ENCODE data around the gene SOWAHD.
"Not testable (repeated sequence)": the region's sequence is repeated elsewhere in the genome, so short reads cannot be mapped to it uniquely, and the experiment has no call there.

SOWAHD gene

GRCh38 chrX:119757979-119758730 lies at the start of gene SOWAHD:
SOWAHD (plus strand) TSS chrX:119758588; CDS start chrX:119758668, 80 bp downstream.
- DNase-seq (ENCODE audit: low read depth, low spot score) = no peak

- DNase-seq (ENCODE audit: low read depth, low spot score) = no peak
These were observed 49.5 kb upstream of the SOWAHD start for GRCh38 chrX:119708936-119709335.

DNA sequence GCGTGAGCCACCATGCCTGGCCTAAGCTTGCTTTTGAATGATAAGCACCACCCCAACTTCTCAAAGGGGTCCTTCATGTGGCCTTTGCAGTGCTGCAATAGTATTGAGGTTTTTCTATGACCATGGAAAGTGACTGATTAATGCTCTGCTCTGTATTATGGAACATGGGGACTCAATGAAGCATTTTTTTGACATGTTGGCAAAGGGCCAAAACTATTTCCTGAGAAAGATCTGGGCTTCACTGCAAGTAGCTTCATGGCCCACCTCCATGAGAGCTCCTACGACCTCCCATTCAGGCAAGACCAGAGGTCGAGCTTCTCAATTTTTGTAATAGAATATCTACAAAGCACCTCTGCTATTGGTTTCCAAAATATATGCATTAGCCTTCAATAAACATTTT lies 48.8 kb upstream of the SOWAHD start:
- no peak for DNase-seq (ENCODE audit: low read depth, low spot score)

DNA sequence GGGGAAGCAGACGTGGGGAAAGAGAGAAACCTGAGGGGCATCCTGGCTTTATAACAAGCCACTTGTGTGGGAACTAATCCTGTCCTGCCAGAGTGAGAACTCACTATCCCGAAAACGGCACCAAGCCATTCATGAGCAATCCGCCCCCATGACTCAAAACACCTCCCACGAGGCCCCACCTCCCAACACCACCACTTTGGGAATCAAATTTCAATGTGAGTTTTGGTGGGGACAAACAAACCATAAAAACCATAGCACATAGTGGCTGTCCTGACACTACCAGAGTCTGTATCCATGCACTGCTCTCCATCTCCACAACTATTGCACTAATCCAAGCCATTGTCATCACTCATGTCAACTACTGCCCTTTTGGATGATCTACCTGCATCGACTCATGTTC lies 36.9 kb upstream of the SOWAHD start:
- DNase-seq (ENCODE audit: low read depth, low spot score) = no peak

DNA sequence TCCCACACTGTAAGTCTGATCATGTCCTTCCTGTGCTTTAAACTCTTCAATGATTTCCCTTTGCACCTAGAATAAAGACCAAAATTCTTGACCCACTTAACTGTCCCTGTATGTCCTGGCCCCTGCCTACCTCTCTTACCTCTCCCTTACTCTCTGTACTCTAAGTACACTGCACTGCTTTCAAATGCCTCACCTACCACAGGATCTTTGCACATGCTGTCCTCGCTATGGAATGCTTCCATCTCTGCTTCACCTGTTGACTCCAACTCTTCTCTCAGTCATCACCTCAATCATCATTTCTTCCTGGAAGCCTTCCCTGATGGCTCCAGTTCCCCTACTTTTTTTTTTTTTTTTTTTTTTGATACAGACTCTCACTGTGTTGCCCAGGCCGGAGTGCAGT lies 36.5 kb upstream of the SOWAHD start:
- DNase-seq (ENCODE audit: low read depth, low spot score) = no peak

DNA sequence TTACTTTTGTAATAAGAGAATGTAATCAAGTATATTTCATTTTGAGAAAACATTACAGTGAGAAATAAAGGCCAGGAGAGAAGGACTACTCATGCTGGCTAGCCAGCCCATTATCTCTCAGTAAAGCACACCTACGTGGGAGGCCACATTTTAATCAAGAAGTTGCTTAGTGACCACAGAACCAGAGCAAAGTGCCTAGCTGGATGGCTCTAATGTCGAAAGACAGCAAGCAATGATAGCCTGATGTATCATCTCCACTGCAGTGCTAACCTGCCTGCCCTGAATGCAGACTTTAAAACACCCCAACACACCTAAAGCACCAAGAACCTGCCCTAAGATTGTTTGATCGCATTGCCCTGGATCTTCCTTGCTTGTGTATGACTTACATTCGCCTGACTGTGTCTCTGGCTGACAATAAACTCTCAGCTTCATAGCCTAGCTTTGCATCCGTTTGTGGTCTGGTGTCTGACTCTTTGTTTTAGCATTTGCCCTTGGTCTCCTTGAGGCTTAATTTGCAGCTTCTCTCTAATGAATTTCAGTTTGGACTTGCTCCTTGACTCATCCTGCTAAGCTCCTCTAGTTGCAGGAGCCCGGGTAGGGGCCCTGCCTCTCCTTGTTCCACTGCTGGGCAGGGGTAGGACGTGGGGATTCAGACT lies 31.4 kb upstream of the SOWAHD start:
- DNase-seq (ENCODE audit: low read depth, low spot score) = no peak

- DNase-seq (ENCODE audit: low read depth, low spot score) = no peak
These were observed 29.9 kb upstream of the SOWAHD start for GRCh38 chrX:119728487-119728886.

GRCh38 chrX:119729408-119730201 lies 28.8 kb upstream of the SOWAHD start:
- DNase-seq (ENCODE audit: low read depth, low spot score) = peak; percentile 31

DNA sequence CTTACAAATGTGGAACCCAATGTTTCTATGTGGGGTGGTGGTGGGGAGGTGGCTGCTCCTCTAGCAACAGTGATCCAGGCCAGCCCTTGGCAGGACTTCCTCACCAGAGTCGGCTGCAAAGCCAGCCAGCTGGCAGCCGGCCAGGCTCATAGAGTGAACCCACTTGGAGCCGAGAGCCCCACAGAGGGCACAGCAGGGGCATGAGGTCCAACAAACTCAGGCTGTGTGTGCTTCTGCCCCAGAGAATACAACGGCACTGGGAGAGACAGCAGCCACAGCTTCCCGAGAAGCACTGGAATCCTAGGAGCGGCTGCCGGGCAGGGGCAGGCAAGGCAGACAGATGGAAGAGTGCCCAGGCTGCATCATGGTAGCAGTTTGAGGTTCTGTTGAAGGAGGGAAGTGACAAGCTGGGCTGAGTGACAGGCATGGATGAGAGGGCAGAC lies 23.5 kb upstream of the SOWAHD start:
- no peak for DNase-seq (ENCODE audit: low read depth, low spot score)

GRCh38 chrX:119735467-119735866 lies 22.9 kb upstream of the SOWAHD start:
- no peak for DNase-seq (ENCODE audit: low read depth, low spot score)

GRCh38 chrX:119736206-119736764 lies 22.1 kb upstream of the SOWAHD start:
- DNase-seq (ENCODE audit: low read depth, low spot score) = no peak

- no peak for DNase-seq (ENCODE audit: low read depth, low spot score)
These were observed 19.6 kb upstream of the SOWAHD start for GRCh38 chrX:119738742-119739141.

GRCh38 chrX:119745283-119745848 lies 13.0 kb upstream of the SOWAHD start:
- DNase-seq (ENCODE audit: low read depth, low spot score) = no peak

DNA sequence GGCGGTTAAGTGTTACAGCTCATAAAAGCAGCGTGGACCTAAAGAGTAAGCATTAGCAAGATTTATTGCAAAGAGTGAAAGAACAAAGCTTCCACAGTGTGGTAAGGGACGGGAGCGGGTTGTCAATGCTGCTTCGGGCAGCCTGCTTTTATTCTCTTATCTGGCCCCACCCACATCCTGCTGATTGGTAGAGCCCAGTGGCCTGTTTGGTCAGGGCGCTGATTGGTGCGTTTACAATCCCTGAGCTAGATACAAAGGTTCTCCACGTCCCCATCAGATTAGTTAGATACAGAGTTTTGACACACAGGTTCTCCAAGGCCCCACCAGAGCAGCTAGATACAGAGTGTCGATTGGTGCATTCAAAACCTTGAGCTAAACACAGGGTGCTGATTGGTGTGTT lies 8.3 kb upstream of the SOWAHD start:
- not testable (repeated sequence) for DNase-seq (ENCODE audit: low read depth, low spot score)

- DNase-seq (ENCODE audit: low read depth, low spot score) = not testable (repeated sequence)
These were observed 7.6 kb upstream of the SOWAHD start for GRCh38 chrX:119750751-119751150.

DNA sequence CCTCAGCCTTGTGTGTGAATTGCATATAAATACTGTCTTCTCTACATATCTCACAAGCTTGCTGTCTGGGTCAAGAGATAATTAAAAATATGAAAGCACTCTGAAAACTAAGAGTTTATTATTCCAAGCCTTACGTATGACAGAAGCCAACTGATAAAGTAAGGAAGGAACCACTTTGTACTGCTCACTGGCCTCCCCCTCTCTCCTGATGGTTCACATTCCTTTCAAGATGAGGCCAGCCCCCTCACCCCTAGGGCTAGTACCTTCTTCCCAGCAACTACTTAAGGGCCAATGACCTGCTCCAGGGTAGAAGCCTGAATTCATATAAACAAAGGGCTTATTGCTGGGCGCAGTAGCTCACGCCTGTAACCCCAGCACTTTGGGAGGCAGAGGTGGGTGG lies 5.4 kb upstream of the SOWAHD start:
- DNase-seq (ENCODE audit: low read depth, low spot score) = no peak

GRCh38 chrX:119753639-119754257 lies 4.6 kb upstream of the SOWAHD start:
- no peak for DNase-seq (ENCODE audit: low read depth, low spot score)

- no peak for DNase-seq (ENCODE audit: low read depth, low spot score)
These were observed 2.3 kb upstream of the SOWAHD start for GRCh38 chrX:119755981-119756533.

DNA sequence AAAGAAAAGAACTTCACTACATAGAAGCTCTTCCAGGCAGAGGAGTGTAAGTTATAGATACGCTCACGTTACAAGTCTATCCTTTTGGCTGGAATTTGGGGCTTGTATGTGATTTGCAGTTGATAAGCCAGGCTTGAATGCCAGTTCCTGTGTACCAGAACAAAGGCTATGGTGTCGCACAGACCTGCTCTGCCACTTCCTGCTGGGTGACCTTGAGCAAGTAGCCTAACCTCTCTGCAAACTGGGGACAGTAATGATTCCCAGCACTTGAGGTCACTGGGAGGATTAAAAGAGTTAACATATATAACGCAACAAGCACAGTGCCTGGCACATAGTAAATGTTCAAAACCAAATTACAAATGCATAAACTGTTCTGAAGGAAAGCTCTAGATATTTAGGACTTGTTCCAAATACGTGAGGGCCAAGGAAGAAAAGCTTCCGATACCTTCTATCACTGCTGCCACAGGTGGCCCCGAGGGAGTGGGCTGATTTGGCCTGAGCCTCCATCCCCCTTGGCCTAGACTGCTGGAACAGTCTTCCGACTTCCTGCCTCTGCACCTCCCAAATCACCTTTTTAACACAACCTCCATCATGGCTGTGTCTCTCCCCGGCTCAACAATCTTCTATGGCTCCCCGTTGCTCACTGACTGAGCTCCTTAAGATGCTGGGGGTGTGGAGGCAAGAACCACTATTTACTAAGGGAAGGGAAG lies 1.3 kb upstream of the SOWAHD start:
- no peak for DNase-seq (ENCODE audit: low read depth, low spot score)

DNA sequence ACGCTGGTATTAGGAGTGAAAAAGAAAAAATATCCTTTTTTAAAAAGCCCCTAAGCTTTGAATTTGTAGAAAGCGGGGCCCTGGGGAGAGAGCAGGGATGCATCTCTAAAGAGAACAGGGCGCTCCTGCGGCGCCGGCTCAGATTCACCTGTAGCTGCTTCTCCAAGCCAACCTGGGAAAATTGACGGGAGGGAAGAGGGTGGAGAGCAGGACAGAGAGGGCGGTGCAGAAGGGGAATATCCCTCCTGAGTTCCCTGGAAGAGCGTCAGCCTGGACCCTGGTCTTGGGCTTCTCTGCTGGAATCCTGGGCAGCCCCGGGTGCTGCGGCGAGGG lies 776 bp upstream of the SOWAHD start:
- DNase-seq (ENCODE audit: low read depth, low spot score) = no peak

Data from smooth muscle cell of the brain vasculature (primary cell).